Measurements from ENCODE around the gene ADAMTS14.
A peak's percentile ranks its signal among the peaks of the same experiment; 100 is the strongest.

The ADAMTS14 gene

DNA sequence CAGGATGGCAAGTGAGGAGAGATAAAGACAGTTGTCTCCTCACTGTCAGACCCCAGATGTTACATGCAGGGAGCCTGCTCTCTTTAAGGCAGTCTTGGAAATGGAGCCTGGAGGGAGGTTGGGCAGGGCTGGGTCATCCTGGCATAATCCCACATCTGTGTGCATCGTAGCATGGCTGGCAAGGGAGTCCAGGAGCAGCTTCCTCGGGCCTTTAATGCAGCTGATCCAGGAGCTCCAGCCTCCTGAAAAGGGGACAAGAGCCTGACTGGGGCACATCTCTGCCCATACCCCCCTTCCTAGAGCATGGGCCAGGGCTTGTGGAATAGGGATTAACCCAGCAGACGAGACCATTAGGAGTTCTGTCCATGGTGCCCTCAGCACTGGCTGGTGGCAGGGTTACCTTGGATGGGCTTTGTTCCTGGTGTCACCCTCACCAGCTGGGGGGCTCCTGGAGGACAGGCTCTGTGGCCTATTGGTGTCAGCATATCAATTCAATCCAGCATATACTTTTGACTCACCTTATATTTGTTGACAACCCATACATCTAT lies 77.9 kb downstream of the ADAMTS14 start:
- no peaks in the 10 kb centered on the region for H3K36me3 ChIP-seq (ENCODE audit: control insufficient read depth, insufficient read depth, low read length, severe bottlenecking)
- DNase-seq (ENCODE audit: low read depth), result no peak
- peaks cover 27% of the 10 kb centered on the region for H3K4me1 ChIP-seq (ENCODE audit: control insufficient read depth, insufficient read depth, low read length)
- H3K4me3 ChIP-seq (ENCODE audit: low read length), result no peak overlapping the region
- H3K9me3 ChIP-seq (ENCODE audit: control insufficient read depth, low read length), result peaks cover 6% of the 10 kb centered on the region
- H3K9ac ChIP-seq (ENCODE audit: low read length), result no peak overlapping the region
- no peaks in the 10 kb centered on the region for H3K27me3 ChIP-seq (replicated peaks; ENCODE audit: control insufficient read depth, insufficient read depth, low read length)

- no peak overlapping the region for H3K4me3 ChIP-seq (ENCODE audit: low read length)
- DNase-seq (ENCODE audit: low read depth), result no peak
- H3K9me3 ChIP-seq (ENCODE audit: control insufficient read depth, low read length), result no peaks in the 10 kb centered on the region
- H3K27me3 ChIP-seq (replicated peaks; ENCODE audit: control insufficient read depth, insufficient read depth, low read length), result no peaks in the 10 kb centered on the region
- H3K36me3 ChIP-seq (ENCODE audit: control insufficient read depth, insufficient read depth, low read length, severe bottlenecking), result no peaks in the 10 kb centered on the region
- no peak overlapping the region for H3K9ac ChIP-seq (ENCODE audit: low read length)
- H3K4me1 ChIP-seq (ENCODE audit: control insufficient read depth, insufficient read depth, low read length), result peaks cover 26% of the 10 kb centered on the region
These were observed 79.0 kb downstream of the ADAMTS14 start for GRCh38 chr10:70751356-70751755.

- H3K9me3 ChIP-seq (ENCODE audit: control insufficient read depth, low read length), result no peaks in the 10 kb centered on the region
- peaks cover 19% of the 10 kb centered on the region for H3K4me1 ChIP-seq (ENCODE audit: control insufficient read depth, insufficient read depth, low read length)
- no peak overlapping the region for H3K9ac ChIP-seq (ENCODE audit: low read length)
- DNase-seq (ENCODE audit: low read depth), result no peak
- H3K36me3 ChIP-seq (ENCODE audit: control insufficient read depth, insufficient read depth, low read length, severe bottlenecking), result no peaks in the 10 kb centered on the region
- H3K27me3 ChIP-seq (replicated peaks; ENCODE audit: control insufficient read depth, insufficient read depth, low read length), result no peaks in the 10 kb centered on the region
- H3K4me3 ChIP-seq (ENCODE audit: low read length), result no peak overlapping the region
These were observed 79.7 kb downstream of the ADAMTS14 start for GRCh38 chr10:70751991-70752390.

- no peaks in the 10 kb centered on the region for H3K9me3 ChIP-seq (ENCODE audit: control insufficient read depth, low read length)
These were observed 80.3 kb downstream of the ADAMTS14 start for GRCh38 chr10:70752571-70752970.

DNA sequence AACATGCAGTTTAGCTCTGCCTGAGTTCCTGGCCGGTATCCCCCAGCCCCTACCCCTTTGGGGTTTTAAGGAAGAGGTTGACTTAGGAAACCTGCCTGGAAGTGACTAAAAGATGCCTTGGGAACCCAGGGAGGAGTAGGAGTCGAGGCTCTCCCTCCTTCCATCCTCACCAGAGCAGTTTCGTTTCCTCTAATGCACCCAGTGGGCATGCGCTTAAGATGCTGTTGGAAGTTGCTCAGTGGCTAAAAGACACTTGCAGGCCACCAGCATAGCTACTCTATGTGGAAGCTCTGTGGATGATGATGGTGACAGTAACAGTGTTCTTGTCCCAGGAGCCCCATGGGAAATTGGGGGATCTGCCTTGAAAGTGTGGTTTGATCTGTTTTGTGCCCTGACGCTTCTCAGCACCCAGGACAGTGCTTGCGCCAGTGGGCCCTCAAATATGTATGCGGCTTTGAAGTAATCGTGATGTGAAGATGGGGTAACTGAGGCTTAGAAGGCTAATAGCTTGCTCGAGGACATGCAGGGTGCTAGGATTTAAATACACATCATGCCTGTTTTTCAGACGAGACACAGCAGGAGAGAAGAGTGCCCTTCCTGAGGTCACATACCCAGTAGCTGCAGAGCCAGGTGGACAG lies 80.8 kb downstream of the ADAMTS14 start:
- no peaks in the 10 kb centered on the region for H3K9me3 ChIP-seq (ENCODE audit: control insufficient read depth, low read length)
- H3K27me3 ChIP-seq (replicated peaks; ENCODE audit: control insufficient read depth, insufficient read depth, low read length), result no peaks in the 10 kb centered on the region
- H3K36me3 ChIP-seq (ENCODE audit: control insufficient read depth, insufficient read depth, low read length, severe bottlenecking), result no peaks in the 10 kb centered on the region
- no peak for DNase-seq (ENCODE audit: low read depth)
- H3K4me3 ChIP-seq (ENCODE audit: low read length), result no peak overlapping the region
- peaks cover 14% of the 10 kb centered on the region for H3K4me1 ChIP-seq (ENCODE audit: control insufficient read depth, insufficient read depth, low read length)
- no peak overlapping the region for H3K9ac ChIP-seq (ENCODE audit: low read length)

More at GRCh38 chr10:70752571-70752970, 80.3 kb downstream of the ADAMTS14 start:
- no peak for DNase-seq (ENCODE audit: low read depth)
- Histone ChIP-seq H3K9ac (ENCODE audit: low read length) (no peak overlapping the region), H3K36me3 (ENCODE audit: control insufficient read depth, insufficient read depth, low read length, severe bottlenecking) (no peaks in the 10 kb centered on the region), H3K4me1 (ENCODE audit: control insufficient read depth, insufficient read depth, low read length) (peaks cover 14% of the 10 kb centered on the region), H3K27me3 (replicated peaks; ENCODE audit: control insufficient read depth, insufficient read depth, low read length) (no peaks in the 10 kb centered on the region), H3K4me3 (ENCODE audit: low read length) (no peak overlapping the region)

DNA sequence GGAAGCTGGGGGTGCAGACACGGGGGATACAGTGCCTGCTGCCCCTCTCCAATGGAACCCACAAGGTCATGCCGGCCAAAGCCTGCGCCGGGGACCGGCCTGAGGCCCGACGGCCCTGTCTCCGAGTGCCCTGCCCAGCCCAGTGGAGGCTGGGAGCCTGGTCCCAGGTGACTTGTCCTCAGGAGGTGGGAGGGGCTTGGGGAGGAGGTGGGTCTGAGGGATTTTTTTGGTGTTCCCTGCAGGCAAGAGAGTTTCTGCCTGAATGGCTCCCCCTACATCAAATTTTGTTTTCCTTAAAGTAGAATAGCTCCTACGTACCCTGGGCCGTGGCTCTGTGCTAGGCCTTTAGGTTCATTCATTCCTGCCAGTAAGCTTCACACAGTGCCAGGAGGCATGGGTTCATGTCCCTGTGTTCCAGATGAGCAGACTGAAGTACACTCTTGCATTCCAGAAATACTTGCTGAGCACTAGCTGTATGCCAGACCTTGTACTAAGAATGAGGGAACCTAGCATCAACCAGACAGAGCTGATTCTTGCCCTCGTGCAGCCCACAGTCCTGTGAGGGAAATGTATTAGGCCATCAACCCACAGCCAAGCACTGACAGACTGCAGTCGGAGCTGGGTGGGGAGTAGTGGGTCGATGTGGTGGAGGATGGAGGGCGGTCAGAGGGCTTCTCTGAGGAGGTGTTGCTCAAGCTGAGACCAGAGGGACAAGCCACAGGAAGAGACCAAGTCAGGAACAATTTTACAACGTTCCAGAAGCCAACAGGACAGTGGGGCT lies 81.7 kb downstream of the ADAMTS14 start:
- Histone ChIP-seq H3K9me3 (ENCODE audit: control insufficient read depth, low read length) (no peaks in the 10 kb centered on the region), H3K36me3 (ENCODE audit: control insufficient read depth, insufficient read depth, low read length, severe bottlenecking) (no peaks in the 10 kb centered on the region), H3K4me1 (ENCODE audit: control insufficient read depth, insufficient read depth, low read length) (peaks cover 18% of the 10 kb centered on the region), H3K4me3 (ENCODE audit: low read length) (no peak overlapping the region), H3K9ac (ENCODE audit: low read length) (no peak overlapping the region), H3K27me3 (replicated peaks; ENCODE audit: control insufficient read depth, insufficient read depth, low read length) (no peaks in the 10 kb centered on the region)
- peak; percentile 50 for DNase-seq (ENCODE audit: low read depth)

GRCh38 chr10:70756700-70757360 lies 84.5 kb downstream of the ADAMTS14 start:
- H3K36me3 ChIP-seq (ENCODE audit: control insufficient read depth, insufficient read depth, low read length, severe bottlenecking), result no peaks in the 10 kb centered on the region
- DNase-seq (ENCODE audit: low read depth), result peak; percentile 17
- H3K9me3 ChIP-seq (ENCODE audit: control insufficient read depth, low read length), result no peaks in the 10 kb centered on the region
- H3K27me3 ChIP-seq (replicated peaks; ENCODE audit: control insufficient read depth, insufficient read depth, low read length), result no peaks in the 10 kb centered on the region
- H3K4me1 ChIP-seq (ENCODE audit: control insufficient read depth, insufficient read depth, low read length), result peaks cover 18% of the 10 kb centered on the region
- no peak overlapping the region for H3K9ac ChIP-seq (ENCODE audit: low read length)
- H3K4me3 ChIP-seq (ENCODE audit: low read length), result no peak overlapping the region

DNA sequence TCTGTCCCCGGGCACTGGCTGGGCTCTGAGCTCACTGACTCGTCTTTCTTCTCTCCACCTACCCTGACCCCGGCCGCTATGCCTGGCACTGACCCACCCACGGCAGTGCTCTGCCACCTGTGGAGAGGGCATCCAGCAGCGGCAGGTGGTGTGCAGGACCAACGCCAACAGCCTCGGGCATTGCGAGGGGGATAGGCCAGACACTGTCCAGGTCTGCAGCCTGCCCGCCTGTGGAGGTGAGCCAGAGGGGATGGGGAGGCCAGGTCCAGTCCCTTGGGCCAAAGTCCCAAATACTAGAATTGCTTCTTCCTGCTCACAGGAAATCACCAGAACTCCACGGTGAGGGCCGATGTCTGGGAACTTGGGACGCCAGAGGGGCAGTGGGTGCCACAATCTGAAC lies 85.5 kb downstream of the ADAMTS14 start:
- peaks cover 24% of the 10 kb centered on the region for H3K4me1 ChIP-seq (ENCODE audit: control insufficient read depth, insufficient read depth, low read length)
- no peak overlapping the region for H3K4me3 ChIP-seq (ENCODE audit: low read length)
- no peaks in the 10 kb centered on the region for H3K9me3 ChIP-seq (ENCODE audit: control insufficient read depth, low read length)
- no peaks in the 10 kb centered on the region for H3K36me3 ChIP-seq (ENCODE audit: control insufficient read depth, insufficient read depth, low read length, severe bottlenecking)
- DNase-seq (ENCODE audit: low read depth), result no peak
- H3K9ac ChIP-seq (ENCODE audit: low read length), result no peak overlapping the region
- no peaks in the 10 kb centered on the region for H3K27me3 ChIP-seq (replicated peaks; ENCODE audit: control insufficient read depth, insufficient read depth, low read length)

DNA sequence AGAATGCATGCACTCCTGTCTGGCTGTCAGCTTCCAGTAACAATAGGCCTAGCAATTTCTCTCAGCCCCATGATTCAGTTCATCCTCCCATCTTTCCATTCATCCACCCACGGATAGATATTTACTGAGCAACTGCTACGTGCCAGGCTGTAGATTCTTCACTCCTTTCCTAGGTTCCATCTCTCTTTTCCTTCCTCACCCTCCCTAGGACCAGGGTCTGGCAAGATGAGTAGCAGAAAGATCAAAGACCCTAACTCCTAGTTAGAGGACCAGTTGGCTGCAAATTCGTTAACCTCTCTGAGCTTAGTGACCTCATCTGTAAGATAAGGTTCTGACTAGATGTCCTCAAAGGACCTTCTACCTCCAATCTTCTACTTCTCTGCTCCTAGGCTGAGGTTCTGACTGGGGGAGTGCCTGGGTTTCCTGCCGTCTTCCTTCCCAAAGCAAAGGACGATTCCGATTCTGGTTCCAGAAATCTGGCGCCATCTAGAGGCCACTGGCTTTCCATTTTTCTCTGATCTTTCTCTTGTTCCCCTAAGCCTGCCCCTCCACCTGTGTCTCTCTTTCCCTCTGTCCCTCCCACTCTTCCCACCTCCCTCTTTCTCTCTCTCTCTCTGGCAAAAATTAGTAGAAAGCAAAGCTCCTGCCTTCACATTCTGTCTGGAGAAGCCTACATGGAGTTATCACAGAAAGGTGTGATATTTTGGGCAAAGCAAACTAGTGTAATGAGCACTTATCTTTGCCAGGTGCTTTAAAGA lies 86.6 kb downstream of the ADAMTS14 start:
- no peak overlapping the region for H3K4me3 ChIP-seq (ENCODE audit: low read length)
- H3K36me3 ChIP-seq (ENCODE audit: control insufficient read depth, insufficient read depth, low read length, severe bottlenecking), result no peaks in the 10 kb centered on the region
- H3K9me3 ChIP-seq (ENCODE audit: control insufficient read depth, low read length), result no peaks in the 10 kb centered on the region
- DNase-seq (ENCODE audit: low read depth), result peak; percentile 93
- H3K27me3 ChIP-seq (replicated peaks; ENCODE audit: control insufficient read depth, insufficient read depth, low read length), result no peaks in the 10 kb centered on the region
- H3K9ac ChIP-seq (ENCODE audit: low read length), result peak overlapping the region; percentile 8
- H3K4me1 ChIP-seq (ENCODE audit: control insufficient read depth, insufficient read depth, low read length), result peaks cover 26% of the 10 kb centered on the region

DNA sequence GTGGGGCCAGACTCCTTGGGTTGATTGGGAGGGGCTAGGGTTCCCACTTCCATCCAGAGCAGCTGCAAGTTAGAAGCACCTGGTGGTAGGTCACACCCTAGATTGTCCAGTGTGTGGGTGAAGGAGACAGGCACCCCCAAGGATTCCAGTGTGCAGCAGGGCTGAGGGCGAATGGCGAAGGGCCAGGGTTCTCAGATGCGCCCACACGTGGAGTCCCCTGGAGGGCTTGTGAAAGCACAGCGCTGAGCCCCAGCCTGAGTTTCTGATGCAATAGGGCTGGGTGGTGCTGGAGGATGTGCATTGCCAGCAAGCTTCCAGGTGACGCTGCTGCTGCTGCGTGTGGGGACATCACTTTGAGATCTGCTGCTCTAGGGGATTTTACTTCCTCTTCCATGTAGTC lies 87.5 kb downstream of the ADAMTS14 start:
- Histone ChIP-seq H3K9me3 (ENCODE audit: control insufficient read depth, low read length) (no peaks in the 10 kb centered on the region), H3K36me3 (ENCODE audit: control insufficient read depth, insufficient read depth, low read length, severe bottlenecking) (no peaks in the 10 kb centered on the region), H3K9ac (ENCODE audit: low read length) (no peak overlapping the region), H3K4me3 (ENCODE audit: low read length) (no peak overlapping the region), H3K4me1 (ENCODE audit: control insufficient read depth, insufficient read depth, low read length) (peaks cover 18% of the 10 kb centered on the region), H3K27me3 (replicated peaks; ENCODE audit: control insufficient read depth, insufficient read depth, low read length) (no peaks in the 10 kb centered on the region)
- DNase-seq (ENCODE audit: low read depth), result no peak

All from adipocyte (in vitro differentiated cells).